GM19468 (cell line): ENCODE data around the gene MESD.
"Not testable (repeated sequence)": the region's sequence is repeated elsewhere in the genome, so short reads cannot be mapped to it uniquely, and the experiment has no call there.

Experiments used
- ATAC-seq: cut with Tn5 transposase; IDR thresholded peaks from one replicate; pipeline ENCODE4 v1.9.1; 2021; ENCODE audit warnings: mild to moderate bottlenecking, moderate library complexity, moderate number of reproducible peaks; ENCODE audit not compliant: unreplicated experiment; ENCODE audit errors: extremely low read depth

MESD gene

GRCh38 chr15:80967991-80968510 lies 21.6 kb downstream of the MESD start:
- no peak for ATAC-seq

DNA sequence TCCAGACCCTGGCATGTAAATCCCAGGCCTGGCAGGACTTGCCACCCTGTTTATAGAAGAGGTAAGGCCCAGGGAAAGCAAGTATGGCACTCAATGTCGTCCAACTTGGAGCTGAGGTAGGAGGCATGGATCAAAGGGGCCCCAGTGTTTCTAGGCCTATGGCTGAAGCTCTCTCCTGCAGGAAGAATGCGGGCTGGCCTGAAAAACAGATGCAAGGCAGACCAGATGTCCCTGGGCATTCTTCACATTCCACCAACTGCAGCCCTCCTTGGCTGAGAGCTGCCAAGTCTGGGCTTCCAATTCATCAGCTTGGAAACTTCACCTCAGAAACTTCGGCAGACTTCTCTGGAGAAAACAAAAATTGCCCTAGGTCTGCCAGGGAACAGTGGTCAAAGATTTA lies 22.2 kb downstream of the MESD start:
- no peak for ATAC-seq

DNA sequence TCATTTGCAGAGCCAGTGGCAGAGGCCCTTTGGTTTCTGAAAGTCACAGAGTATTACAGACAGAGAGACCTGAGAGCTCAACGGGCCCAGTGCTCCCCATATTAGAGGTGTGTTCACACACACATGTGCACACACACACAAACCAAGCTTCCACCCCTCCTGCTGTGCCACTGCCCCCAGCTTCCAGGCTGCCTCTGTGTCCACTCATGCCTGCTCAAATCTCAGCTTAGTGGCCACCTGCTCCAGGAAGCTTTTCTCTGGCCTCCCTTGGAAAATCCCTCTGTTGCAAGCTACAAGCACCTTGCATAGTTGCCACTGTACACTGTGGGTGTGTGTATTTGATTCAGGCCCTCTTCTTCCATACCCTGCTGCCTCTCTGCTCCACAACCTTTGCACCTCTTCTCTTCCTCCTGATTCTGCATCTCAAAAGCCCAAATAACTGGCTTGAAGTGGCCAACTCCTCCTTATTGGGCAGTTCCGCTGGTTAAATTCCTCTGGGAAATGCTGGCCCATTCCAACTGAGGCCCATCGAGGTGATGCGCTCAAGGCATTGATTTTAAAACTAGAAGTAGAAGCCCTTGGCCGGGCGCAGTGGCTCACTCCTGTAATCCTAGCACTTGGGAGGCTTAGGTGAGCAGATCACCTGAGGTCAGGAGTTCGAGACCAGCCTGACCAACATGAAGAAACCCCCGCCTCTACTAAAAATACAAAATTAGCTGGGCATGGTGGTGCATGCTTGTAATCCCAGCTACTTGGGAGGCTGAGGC lies 23.0 kb downstream of the MESD start:
- ATAC-seq: no peak

GRCh38 chr15:80965454-80965853 lies 24.2 kb downstream of the MESD start:
- ATAC-seq: not testable (repeated sequence)

DNA sequence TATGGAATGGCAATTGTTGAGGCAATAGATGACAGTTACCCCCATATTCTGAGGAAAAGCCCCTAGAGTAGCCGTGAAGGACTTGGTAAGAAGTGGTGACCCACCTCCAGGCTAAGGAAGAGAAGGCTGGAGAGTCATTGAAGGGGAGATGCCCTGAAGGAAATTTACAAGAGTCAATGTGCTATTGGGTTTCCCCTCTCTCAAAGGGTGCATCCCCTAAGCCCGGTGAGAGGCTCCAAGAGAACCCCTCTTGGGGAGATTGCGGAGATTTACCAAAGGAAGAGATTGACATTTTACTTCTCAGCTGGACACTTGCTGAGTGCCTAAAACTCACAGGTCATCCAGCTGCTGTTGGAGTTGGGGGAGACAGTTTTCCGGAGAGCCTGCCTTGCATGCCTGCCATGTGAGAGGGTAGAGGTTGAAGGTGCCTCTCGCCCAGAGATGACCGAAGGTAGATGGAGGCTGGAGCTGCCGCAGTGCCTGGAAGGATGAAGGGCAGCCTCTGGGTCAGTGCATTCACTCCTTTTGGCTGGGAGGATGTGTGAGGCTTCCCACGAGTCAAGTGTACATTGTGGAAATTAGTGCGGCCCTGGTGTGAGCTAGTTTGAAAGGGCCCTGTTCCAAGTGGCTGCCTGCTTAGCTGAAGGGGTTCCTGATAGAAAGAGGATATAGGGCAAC lies 30.7 kb downstream of the MESD start:
- ATAC-seq: no peak

- no peak for ATAC-seq
Measured at GRCh38 chr15:80957976-80958375, 31.6 kb downstream of the MESD start.

- no peak for ATAC-seq
Measured at GRCh38 chr15:80957556-80957955, 32.1 kb downstream of the MESD start.

- ATAC-seq: not testable (repeated sequence)
Measured at GRCh38 chr15:80955571-80956452, 33.8 kb downstream of the MESD start.

DNA sequence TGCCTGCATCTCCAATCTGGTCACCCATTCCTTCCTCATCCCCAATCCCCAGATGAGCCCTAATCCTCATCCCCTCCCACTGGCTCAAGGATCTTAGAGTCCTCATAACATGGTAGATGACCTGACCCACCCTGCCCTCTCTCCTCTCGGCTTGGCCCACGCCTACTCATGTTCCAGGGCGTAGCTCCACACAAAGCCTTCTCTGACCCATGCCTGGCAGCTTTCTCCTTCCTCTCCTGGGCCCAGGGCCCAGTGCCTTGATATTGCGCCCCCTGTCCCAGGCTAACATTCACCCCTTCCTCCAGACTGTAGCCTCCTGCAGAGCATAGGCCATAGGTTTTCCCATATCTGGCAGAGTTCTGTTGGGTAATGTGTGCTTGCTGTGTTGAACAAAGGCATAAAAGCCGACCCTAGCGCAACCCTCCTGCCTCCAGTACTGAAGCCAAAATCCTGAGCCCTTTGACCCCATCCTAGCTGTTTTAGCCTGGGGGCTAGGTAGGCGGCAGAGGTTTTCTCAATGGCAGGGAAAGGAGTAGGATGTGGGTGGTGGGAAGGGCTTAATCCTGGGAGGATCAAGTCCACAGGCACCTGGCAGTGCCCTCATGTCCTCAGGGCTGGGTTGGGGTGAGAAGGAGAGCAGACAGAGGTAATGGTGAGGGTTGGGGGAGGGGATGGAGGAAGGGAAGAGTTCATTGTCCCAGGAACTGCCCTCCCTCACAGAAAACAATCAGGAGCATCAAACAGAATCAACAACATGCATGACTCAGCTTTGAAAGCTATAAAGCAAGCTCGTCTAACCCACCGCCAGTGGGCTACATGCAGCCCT lies 35.5 kb downstream of the MESD start:
- no peak for ATAC-seq

DNA sequence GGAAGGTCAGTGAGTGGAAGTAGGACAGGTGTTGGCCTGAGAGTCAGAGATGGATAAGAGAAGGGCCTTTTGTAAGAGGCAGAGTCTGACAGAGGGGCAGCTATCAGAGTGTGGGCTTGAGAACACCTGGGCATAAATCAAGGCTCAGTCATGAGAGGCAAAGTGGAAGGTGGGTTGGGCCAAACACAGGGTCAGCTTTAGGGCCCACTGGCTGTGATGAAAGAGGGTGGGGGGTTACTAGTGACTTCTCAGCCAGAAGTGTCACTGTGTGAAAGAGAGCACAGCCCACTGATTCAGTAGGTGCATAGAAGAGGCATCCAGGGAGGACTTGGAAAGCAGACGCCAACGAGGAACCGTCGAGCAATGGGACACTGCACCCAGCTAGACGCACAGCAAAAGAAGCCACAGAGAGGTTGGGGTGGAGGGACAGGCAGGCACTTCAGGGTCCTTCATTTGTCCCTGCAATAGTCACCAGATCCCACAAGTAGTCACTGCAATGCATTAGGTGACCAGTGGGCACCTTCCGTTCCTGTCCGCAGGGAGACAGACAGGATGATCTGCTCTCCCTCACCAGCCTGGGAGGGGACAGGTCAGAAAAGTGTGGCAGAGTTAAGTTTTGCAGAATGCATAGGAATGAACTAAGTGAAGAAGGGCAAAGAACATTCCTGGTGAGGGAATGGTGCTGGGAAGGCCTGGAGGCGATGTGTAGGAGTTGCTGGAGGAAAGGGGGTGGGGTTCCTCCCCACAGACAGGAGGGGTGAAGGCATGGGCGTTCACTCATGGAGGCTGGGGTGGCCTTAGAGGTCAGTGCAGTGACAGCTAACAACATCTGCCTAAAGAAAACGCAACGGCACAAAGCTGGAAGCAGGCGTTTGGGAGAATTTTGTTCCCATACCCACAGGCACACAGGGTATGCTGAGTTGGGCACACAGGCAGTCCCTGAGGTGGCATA lies 36.3 kb downstream of the MESD start:
- no peak for ATAC-seq

DNA sequence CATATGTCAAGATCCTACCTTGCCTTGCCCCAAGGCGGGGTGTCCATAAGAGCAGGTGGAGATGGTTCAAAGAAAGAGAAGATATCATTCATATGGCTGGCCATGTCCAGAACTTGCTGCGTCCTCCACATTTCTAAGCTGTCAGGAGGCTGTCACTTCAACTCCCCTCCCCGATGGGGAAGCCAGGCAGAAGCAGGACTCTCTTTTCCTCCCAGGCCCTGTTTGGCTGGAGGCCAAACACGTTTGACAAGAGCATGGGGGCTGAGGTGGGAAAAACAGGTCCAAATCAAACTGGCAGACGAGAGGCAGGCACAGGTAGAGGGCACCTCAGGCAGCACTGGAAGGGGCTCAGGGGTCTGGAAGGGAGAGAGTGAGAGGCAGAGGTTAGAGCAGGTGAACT lies 37.7 kb downstream of the MESD start:
- ATAC-seq: no peak

- no peak for ATAC-seq
Measured at GRCh38 chr15:80950291-80951078, 39.1 kb downstream of the MESD start.

GRCh38 chr15:80949756-80950155 lies 39.9 kb downstream of the MESD start:
- ATAC-seq: no peak

DNA sequence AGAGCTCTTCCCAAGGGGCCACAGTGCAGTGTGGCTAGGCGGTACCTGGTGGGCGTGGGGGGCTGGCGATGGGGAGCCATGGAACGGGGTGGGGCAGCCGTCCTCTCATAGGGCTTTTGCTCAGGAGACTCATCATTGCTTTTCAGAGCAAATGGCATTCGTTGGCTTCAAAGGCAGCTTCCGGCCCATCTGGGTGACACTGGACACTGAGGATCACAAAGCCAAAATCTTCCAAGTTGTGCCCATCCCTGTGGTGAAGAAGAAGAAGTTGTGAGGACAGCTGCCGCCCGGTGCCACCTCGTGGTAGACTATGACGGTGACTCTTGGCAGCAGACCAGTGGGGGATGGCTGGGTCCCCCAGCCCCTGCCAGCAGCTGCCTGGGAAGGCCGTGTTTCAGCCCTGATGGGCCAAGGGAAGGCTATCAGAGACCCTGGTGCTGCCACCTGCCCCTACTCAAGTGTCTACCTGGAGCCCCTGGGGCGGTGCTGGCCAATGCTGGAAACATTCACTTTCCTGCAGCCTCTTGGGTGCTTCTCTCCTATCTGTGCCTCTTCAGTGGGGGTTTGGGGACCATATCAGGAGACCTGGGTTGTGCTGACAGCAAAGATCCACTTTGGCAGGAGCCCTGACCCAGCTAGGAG lies 40.8 kb downstream of the MESD start:
- ATAC-seq: no peak

- ATAC-seq: no peak
Measured at GRCh38 chr15:80946576-80946975, 43.0 kb downstream of the MESD start.

DNA sequence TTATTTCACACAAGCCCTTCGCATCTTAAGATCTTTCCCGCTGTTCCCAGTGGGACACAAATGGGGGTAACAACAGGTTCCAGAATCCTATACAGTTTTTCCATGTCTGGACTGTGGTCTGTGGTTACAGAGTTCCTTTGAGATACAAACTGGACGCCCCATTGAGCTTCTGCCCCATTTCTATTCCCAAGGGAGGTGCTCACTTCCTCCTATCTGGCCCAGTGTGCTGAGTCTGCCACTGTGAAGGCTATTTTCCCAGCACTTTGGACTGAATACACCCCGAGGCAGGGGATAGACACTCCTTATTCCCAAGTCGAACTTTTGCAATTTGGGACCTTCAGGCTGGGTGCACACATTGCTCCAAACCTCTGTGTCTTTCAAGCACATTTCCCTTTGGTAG lies 44.0 kb downstream of the MESD start:
- ATAC-seq: no peak

GRCh38 chr15:80944818-80945217 lies 44.8 kb downstream of the MESD start:
- ATAC-seq: no peak
